Fibroblast of lung (primary cell): ENCODE measurements around the gene KLRF2.

Source experiments
- EZH2 ChIP-seq: IDR thresholded peaks from 2 replicates; pipeline ENCODE4 v1.5.1; 2012; ENCODE audit warnings: low read length, control low read depth, mild to moderate bottlenecking; ENCODE audit errors: missing control alignments
- TF ChIP-seq, protein P1 (sequence below), 2 donors: IDR thresholded peaks in 1 of 2; conservative IDR thresholded peaks in 1 of 2; 1 replicate in 1 of 2; 2 replicates in 1 of 2; pipeline ENCODE4 v1.5.1; 2011 to 2012; ENCODE audit warnings: low read length in 2 of 2, control low read depth in 1 of 2, inconsistent platforms in 1 of 2, low read depth in 1 of 2, mild to moderate bottlenecking in 1 of 2

GRCh38 chr12:9831720-9832119, 49.6 kb upstream of the KLRF2 start:
- TF ChIP-seq, protein P1, sequence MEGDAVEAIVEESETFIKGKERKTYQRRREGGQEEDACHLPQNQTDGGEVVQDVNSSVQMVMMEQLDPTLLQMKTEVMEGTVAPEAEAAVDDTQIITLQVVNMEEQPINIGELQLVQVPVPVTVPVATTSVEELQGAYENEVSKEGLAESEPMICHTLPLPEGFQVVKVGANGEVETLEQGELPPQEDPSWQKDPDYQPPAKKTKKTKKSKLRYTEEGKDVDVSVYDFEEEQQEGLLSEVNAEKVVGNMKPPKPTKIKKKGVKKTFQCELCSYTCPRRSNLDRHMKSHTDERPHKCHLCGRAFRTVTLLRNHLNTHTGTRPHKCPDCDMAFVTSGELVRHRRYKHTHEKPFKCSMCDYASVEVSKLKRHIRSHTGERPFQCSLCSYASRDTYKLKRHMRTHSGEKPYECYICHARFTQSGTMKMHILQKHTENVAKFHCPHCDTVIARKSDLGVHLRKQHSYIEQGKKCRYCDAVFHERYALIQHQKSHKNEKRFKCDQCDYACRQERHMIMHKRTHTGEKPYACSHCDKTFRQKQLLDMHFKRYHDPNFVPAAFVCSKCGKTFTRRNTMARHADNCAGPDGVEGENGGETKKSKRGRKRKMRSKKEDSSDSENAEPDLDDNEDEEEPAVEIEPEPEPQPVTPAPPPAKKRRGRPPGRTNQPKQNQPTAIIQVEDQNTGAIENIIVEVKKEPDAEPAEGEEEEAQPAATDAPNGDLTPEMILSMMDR (conservative IDR thresholded peaks at IDR 0.05 in 1 of 2, IDR thresholded peaks at IDR 0.05 in 1 of 2; ENCODE audit: low read depth in 1 of 2, low read length in 2 of 2), result no peak
- TF ChIP-seq EZH2, result no peak
